Ascending aorta (tissue), 2 donors: Measurements from ENCODE around the gene WBP2. TPM values are rescaled to one million over a fixed set of nuclear protein-coding genes. Genes with fewer than 3 reads are reported as not detected.

ENCODE experiments used
- DNase-seq, 2 donors: peaks; one replicate each; pipeline ENCODE4 v3.0.0-alpha.2; 2019; ENCODE audit warnings: low spot score in 2 of 2
- H3K27ac ChIP-seq, 2 donors: fragments of 200-600 bp; sonication (generic); one replicate each; pipeline ENCODE4 v1.5.1; 2016 to 2017; ENCODE audit warnings: mild to moderate bottlenecking in 1 of 2
- H3K27me3 ChIP-seq: fragments of 200-600 bp; sonication (generic); one replicate; pipeline ENCODE4 v1.5.1; 2017
- H3K36me3 ChIP-seq, 2 donors: fragments of 200-600 bp; sonication (generic); one replicate each; pipeline ENCODE4 v1.5.1; 2016
- H3K4me1 ChIP-seq, 2 donors: fragments of 200-600 bp; sonication (generic); one replicate each; pipeline ENCODE4 v1.5.1; 2016 to 2017; ENCODE audit warnings: mild to moderate bottlenecking in 1 of 2
- H3K4me3 ChIP-seq, 2 donors: fragments of 200-600 bp; sonication (generic); one replicate each; pipeline ENCODE4 v1.5.1; 2016 to 2017; ENCODE audit warnings: mild to moderate bottlenecking in 1 of 2
- H3K9me3 ChIP-seq, 2 donors: fragments of 200-600 bp; sonication (generic); one replicate each; pipeline ENCODE4 v1.5.1; 2016
- CTCF ChIP-seq, 3 experiments: fragments of 200-600 bp in 2 of 3; fragments of 450-650 bp in 1 of 3; sonication (generic) in 2 of 3; IDR thresholded peaks; one replicate each; pipeline ENCODE4 v1.5.1; 2016 to 2019; ENCODE audit warnings: antibody characterized with exemption in 3 of 3, mild to moderate bottlenecking in 1 of 3, moderate library complexity in 1 of 3
- intact Hi-C: fragments of 100-400 bp; cut with DNase I; formaldehyde crosslinking; loops from one replicate; pipeline ENCODE4 v1.15.1; 2023
- total RNA-seq: library from RNA; depleted of rRNA; stranded (reverse); fragments of >200 nt; gene quantifications from one replicate; pipeline ENCODE4 v1.1.0, GENCODE V29; 2016

WBP2 gene
- total RNA-seq, 1 donor from 2014 or later = 50.7 TPM

GRCh38 chr17:75876938-75877751 is 22.0 kb upstream of the WBP2 start:
- Histone ChIP-seq H3K27ac (peak overlapping the region; percentile 96 to 99), H3K9me3 (no peaks in the 10 kb centered on the region), H3K27me3 (no peaks in the 10 kb centered on the region), H3K4me1 (peaks cover 38 to 50% of the 10 kb centered on the region in 2 donors), H3K36me3 (peaks cover 13% of the 10 kb centered on the region in 2 donors), H3K4me3 (peak overlapping the region; percentile 85 to 96)
- DNase-seq = peak; percentile 88 to 98
- intact Hi-C loops = loop anchor here (1.0 to 10.0 kb wide), 3 partner anchors 22 to 212 kb away; partner anchors contain the start of genes MRPL38, RECQL5, SAP30BP and WBP2
- TF ChIP-seq CTCF (IDR thresholded peaks at IDR 0.05) = peak; percentile 8 to 44 (median 41)

- Histone ChIP-seq H3K4me3 (peak overlapping the region; percentile 85 to 96), H3K9me3 (no peaks in the 10 kb centered on the region), H3K4me1 (peaks cover 38 to 58% of the 10 kb centered on the region in 2 donors), H3K27ac (peak overlapping the region; percentile 96 to 99), H3K27me3 (no peaks in the 10 kb centered on the region), H3K36me3 (peaks cover 13% of the 10 kb centered on the region in 2 donors)
- DNase-seq = peak in 1 of 2 donors; percentile 76
- peak in 2 of 3 experiments; percentile 15 to 31 for TF ChIP-seq CTCF (IDR thresholded peaks at IDR 0.05)
- intact Hi-C loops = loop anchor here (2.0 to 10.0 kb wide), 2 partner anchors 28 to 212 kb away; partner anchors contain the start of genes MRPL38, RECQL5 and SAP30BP
Measured at GRCh38 chr17:75876190-75876937, 21.2 kb upstream of the WBP2 start.

- no peak for TF ChIP-seq CTCF (IDR thresholded peaks at IDR 0.05)
- H3K4me1 ChIP-seq = peaks cover 38 to 59% of the 10 kb centered on the region in 2 donors
- intact Hi-C loops = loop anchor here (2.0 to 10.0 kb wide), 2 partner anchors 29 to 211 kb away; partner anchors contain the start of genes MRPL38, RECQL5 and SAP30BP
- no peak for DNase-seq
- H3K4me3 ChIP-seq = peak overlapping the region; percentile 85 to 96
- H3K36me3 ChIP-seq = peaks cover 13% of the 10 kb centered on the region in 2 donors
- no peaks in the 10 kb centered on the region for H3K27me3 ChIP-seq
- H3K27ac ChIP-seq = peak overlapping the region; percentile 96 to 99
- no peaks in the 10 kb centered on the region for H3K9me3 ChIP-seq
Measured at GRCh38 chr17:75875940-75876189, 20.7 kb upstream of the WBP2 start.

- H3K4me1 ChIP-seq = peaks cover 41 to 62% of the 10 kb centered on the region in 2 donors
- peak overlapping the region; percentile 96 to 99 for H3K27ac ChIP-seq
Measured at GRCh38 chr17:75875182-75875939, 20.2 kb upstream of the WBP2 start.

More at GRCh38 chr17:75875182-75875939, 20.2 kb upstream of the WBP2 start:
- peak in 1 of 2 donors; percentile 85 for DNase-seq
- intact Hi-C loops = loop anchor here (10.0 kb wide), 1 partner anchor 211 kb away; the partner anchor contains the start of genes RECQL5 and SAP30BP
- TF ChIP-seq CTCF (IDR thresholded peaks at IDR 0.05) = no peak
- Histone ChIP-seq H3K36me3 (peaks cover 13% of the 10 kb centered on the region in 2 donors), H3K27me3 (no peaks in the 10 kb centered on the region), H3K9me3 (no peaks in the 10 kb centered on the region), H3K4me3 (peak overlapping the region; percentile 85 to 96)
